Tibial artery (tissue), 4 donors: Measurements from ENCODE around the gene CDK5RAP2.

Experiments used
- DNase-seq, 2 donors: peaks; one replicate each; pipeline ENCODE4 v3.0.0-alpha.2; 2019
- H3K27ac ChIP-seq, 2 donors: fragments of 200-600 bp; sonication (generic) in 1 of 2; 1 replicate in 1 of 2; 2 replicates in 1 of 2; pipeline ENCODE4 v1.5.1; 2018 to 2019; ENCODE audit warnings: mild to moderate bottlenecking in 1 of 2
- H3K27me3 ChIP-seq, 2 donors: fragments of 200-600 bp; sonication (generic) in 1 of 2; one replicate each; pipeline versions ENCODE4 v1.5.1 to v1.6.0; 2016 to 2019
- H3K36me3 ChIP-seq, 3 donors: fragments of 200-600 bp; sonication (generic) in 2 of 3; one replicate each; pipeline ENCODE4 v1.5.1; 2016 to 2019; ENCODE audit warnings: mild to moderate bottlenecking in 2 of 3
- H3K4me1 ChIP-seq, 4 donors: fragments of 200-600 bp; sonication (generic) in 2 of 4; 1 replicate in 3 of 4; 2 replicates in 1 of 4; pipeline ENCODE4 v1.5.1; 2016 to 2019
- H3K4me3 ChIP-seq, 2 donors: fragments of 200-600 bp; sonication (generic) in 1 of 2; 1 replicate in 1 of 2; 2 replicates in 1 of 2; pipeline ENCODE4 v1.5.1; 2018 to 2019; ENCODE audit warnings: mild to moderate bottlenecking in 2 of 2
- H3K9me3 ChIP-seq, 3 donors: fragments of 200-600 bp; sonication (generic) in 1 of 3; one replicate each; pipeline ENCODE4 v1.5.1; 2016 to 2019
- CTCF ChIP-seq, 2 experiments: fragments of 200-600 bp in 1 of 2; fragments of 450-650 bp in 1 of 2; IDR thresholded peaks; one replicate each; pipeline ENCODE4 v1.5.1; 2017 to 2019; ENCODE audit warnings: antibody characterized with exemption in 2 of 2, mild to moderate bottlenecking in 1 of 2, moderate library complexity in 1 of 2
- intact Hi-C: fragments of 100-400 bp; cut with DNase I; formaldehyde crosslinking; loops from one replicate; pipeline ENCODE4 v1.15.0; 2023; ENCODE audit warnings: low total_unique reads

CDK5RAP2 gene

GRCh38 chr9:120361551-120361950 lies 218.4 kb downstream of the CDK5RAP2 start:
- Histone ChIP-seq H3K36me3 (no peaks in the 10 kb centered on the region), H3K27me3 (no peaks in the 10 kb centered on the region), H3K4me1 (peaks cover 0 to 3% (median 0%) of the 10 kb centered on the region in 4 donors), H3K9me3 (no peaks in the 10 kb centered on the region), H3K27ac (no peak overlapping the region), H3K4me3 (no peak overlapping the region)
- DNase-seq = no peak
- TF ChIP-seq CTCF (IDR thresholded peaks at IDR 0.05) = no peak
- intact Hi-C loops = no loop called here

- DNase-seq = no peak
- intact Hi-C loops = no loop called here
- TF ChIP-seq CTCF (IDR thresholded peaks at IDR 0.05) = no peak
- Histone ChIP-seq H3K4me3 (no peak overlapping the region), H3K27me3 (no peaks in the 10 kb centered on the region), H3K36me3 (no peaks in the 10 kb centered on the region), H3K27ac (no peak overlapping the region), H3K9me3 (no peaks in the 10 kb centered on the region), H3K4me1 (no peaks in the 10 kb centered on the region)
Measured at GRCh38 chr9:120360510-120360909, 219.5 kb downstream of the CDK5RAP2 start.

GRCh38 chr9:120360046-120360445 lies 219.9 kb downstream of the CDK5RAP2 start:
- intact Hi-C loops = no loop called here
- no peak for DNase-seq
- H3K9me3 ChIP-seq = no peaks in the 10 kb centered on the region
- H3K36me3 ChIP-seq = no peaks in the 10 kb centered on the region
- TF ChIP-seq CTCF (IDR thresholded peaks at IDR 0.05) = no peak
- no peak overlapping the region for H3K4me3 ChIP-seq
- no peaks in the 10 kb centered on the region for H3K4me1 ChIP-seq
- H3K27me3 ChIP-seq = no peaks in the 10 kb centered on the region
- H3K27ac ChIP-seq = no peak overlapping the region

GRCh38 chr9:120358877-120359276 lies 221.1 kb downstream of the CDK5RAP2 start:
- H3K27me3 ChIP-seq = no peaks in the 10 kb centered on the region
- H3K9me3 ChIP-seq = no peaks in the 10 kb centered on the region
- H3K27ac ChIP-seq = no peak overlapping the region
- no peak for DNase-seq
- intact Hi-C loops = no loop called here
- no peaks in the 10 kb centered on the region for H3K4me1 ChIP-seq
- no peak for TF ChIP-seq CTCF (IDR thresholded peaks at IDR 0.05)
- H3K4me3 ChIP-seq = no peak overlapping the region
- no peaks in the 10 kb centered on the region for H3K36me3 ChIP-seq

GRCh38 chr9:120353506-120353905 lies 226.5 kb downstream of the CDK5RAP2 start:
- DNase-seq = no peak
- H3K9me3 ChIP-seq = no peaks in the 10 kb centered on the region
- intact Hi-C loops = no loop called here
- no peaks in the 10 kb centered on the region for H3K27me3 ChIP-seq
- H3K27ac ChIP-seq = no peak overlapping the region
- H3K36me3 ChIP-seq = no peaks in the 10 kb centered on the region
- no peaks in the 10 kb centered on the region for H3K4me1 ChIP-seq
- no peak overlapping the region for H3K4me3 ChIP-seq
- TF ChIP-seq CTCF (IDR thresholded peaks at IDR 0.05) = no peak

GRCh38 chr9:120351106-120351505 lies 228.9 kb downstream of the CDK5RAP2 start:
- no peak overlapping the region for H3K4me3 ChIP-seq
- TF ChIP-seq CTCF (IDR thresholded peaks at IDR 0.05) = no peak
- DNase-seq = no peak
- no peaks in the 10 kb centered on the region for H3K4me1 ChIP-seq
- intact Hi-C loops = no loop called here
- H3K36me3 ChIP-seq = no peaks in the 10 kb centered on the region
- H3K9me3 ChIP-seq = no peaks in the 10 kb centered on the region
- H3K27ac ChIP-seq = no peak overlapping the region
- H3K27me3 ChIP-seq = no peaks in the 10 kb centered on the region
